SK-N-SH treated with all-trans-retinoic acid at 6 μM for 48 hours (cell line): Measurements from ENCODE around the gene TAOK1.
A peak's percentile ranks its signal among the peaks of the same experiment; 100 is the strongest.

Experiments
- ATAC-seq: fragments of 200-7000 bp; cut with Tn5 transposase; 3 replicates; pipeline ENCODE4 v1.9.1; 2020; ENCODE audit warnings: mild to moderate bottlenecking, moderate library complexity
- ARNTL ChIP-seq: fragments of 450-650 bp; formaldehyde crosslinking; IDR thresholded peaks from 2 replicates; pipeline ENCODE4 v1.5.0; 2020; ENCODE audit warnings: low read depth, mild to moderate bottlenecking, moderate library complexity, borderline replicate concordance
- BACH2 ChIP-seq: fragments of 250-450 bp; sonication (Bioruptor Pico); IDR thresholded peaks from 2 replicates; pipeline ENCODE4 v1.9.0; 2021; ENCODE audit warnings: mild to moderate bottlenecking, borderline replicate concordance
- ESRRG ChIP-seq: fragments of 250-450 bp; sonication (Bioruptor Pico); IDR thresholded peaks from 2 replicates; pipeline ENCODE4 v1.6.1; 2021; ENCODE audit warnings: mild to moderate bottlenecking
- GLIS3 ChIP-seq: fragments of 250-450 bp; sonication (Bioruptor Pico); IDR thresholded peaks from 2 replicates; pipeline ENCODE4 v1.5.0; 2020; ENCODE audit warnings: mild to moderate bottlenecking, moderate library complexity
- ISL1 ChIP-seq: fragments of 250-450 bp; sonication (Bioruptor Pico); IDR thresholded peaks from 2 replicates; pipeline ENCODE4 v2.1.2; 2022; ENCODE audit warnings: mild to moderate bottlenecking, moderate library complexity
- OSR1 ChIP-seq: fragments of 250-450 bp; sonication (Bioruptor Pico); IDR thresholded peaks from 2 replicates; pipeline ENCODE4 v1.8.0; 2022; ENCODE audit warnings: moderate library complexity, mild to moderate bottlenecking, inconsistent platforms
- PPARA ChIP-seq: fragments of 250-450 bp; sonication (Bioruptor Pico); IDR thresholded peaks from 2 replicates; pipeline ENCODE4 v1.5.0; 2020; ENCODE audit warnings: mild to moderate bottlenecking, borderline replicate concordance
- RARB ChIP-seq: fragments of 250-450 bp; sonication (Bioruptor Pico); IDR thresholded peaks from 2 replicates; pipeline ENCODE4 v1.8.0; 2021; ENCODE audit warnings: mild to moderate bottlenecking, moderate library complexity
- SNAI2 ChIP-seq: fragments of 250-450 bp; sonication (Bioruptor Pico); IDR thresholded peaks from 2 replicates; pipeline ENCODE4 v1.5.0; 2020; ENCODE audit warnings: mild to moderate bottlenecking, moderate library complexity
- TCF4 ChIP-seq: fragments of 250-450 bp; sonication (Bioruptor Pico); IDR thresholded peaks from 2 replicates; pipeline ENCODE4 v1.8.0; 2021; ENCODE audit warnings: mild to moderate bottlenecking, moderate library complexity, borderline replicate concordance
- TOX ChIP-seq: fragments of 250-450 bp; sonication (Bioruptor Pico); IDR thresholded peaks from 2 replicates; pipeline ENCODE4 v1.8.0; 2021; ENCODE audit warnings: mild to moderate bottlenecking, moderate library complexity, borderline replicate concordance
- ZC3H10 ChIP-seq: fragments of 250-450 bp; sonication (Bioruptor Pico); IDR thresholded peaks from 2 replicates; pipeline ENCODE4 v1.5.1; 2021; ENCODE audit warnings: mild to moderate bottlenecking, moderate library complexity
- ZFP3 ChIP-seq: fragments of 250-450 bp; sonication (Bioruptor Pico); IDR thresholded peaks from 2 replicates; pipeline ENCODE4 v1.5.0; 2020; ENCODE audit warnings: mild to moderate bottlenecking, moderate library complexity
- ZFP30 ChIP-seq: fragments of 450-650 bp; formaldehyde crosslinking; IDR thresholded peaks from 2 replicates; pipeline ENCODE4 v1.5.0; 2022; ENCODE audit warnings: mild to moderate bottlenecking, moderate library complexity
- ZNF70 ChIP-seq: fragments of 450-650 bp; formaldehyde crosslinking; IDR thresholded peaks from 2 replicates; pipeline ENCODE4 v1.5.0; 2020; ENCODE audit warnings: mild to moderate bottlenecking, moderate library complexity
- ZNF8 ChIP-seq: fragments of 450-650 bp; formaldehyde crosslinking; IDR thresholded peaks from 2 replicates; pipeline ENCODE4 v1.5.0; 2020; ENCODE audit warnings: mild to moderate bottlenecking, moderate library complexity
- TF ChIP-seq, protein P1 (sequence below): fragments of 250-450 bp; sonication (Bioruptor Pico); IDR thresholded peaks from 2 replicates; pipeline ENCODE4 v1.8.0; 2021; ENCODE audit warnings: low read depth, mild to moderate bottlenecking, moderate library complexity, borderline replicate concordance
- TF ChIP-seq, protein P2 (sequence below): fragments of 250-450 bp; sonication (Bioruptor Pico); IDR thresholded peaks from 2 replicates; pipeline ENCODE4 v1.5.1; 2020; ENCODE audit warnings: low read depth, mild to moderate bottlenecking, moderate library complexity
- TF ChIP-seq, protein P3 (sequence below): fragments of 250-450 bp; sonication (Bioruptor Pico); IDR thresholded peaks from 2 replicates; pipeline ENCODE4 v1.5.1; 2021; ENCODE audit warnings: mild to moderate bottlenecking, moderate library complexity
- TF ChIP-seq, protein P4 (sequence below): fragments of 250-450 bp; sonication (Bioruptor Pico); IDR thresholded peaks from 2 replicates; pipeline ENCODE4 v1.8.0; 2020; ENCODE audit warnings: mild to moderate bottlenecking, moderate library complexity, borderline replicate concordance

TAOK1 gene

DNA sequence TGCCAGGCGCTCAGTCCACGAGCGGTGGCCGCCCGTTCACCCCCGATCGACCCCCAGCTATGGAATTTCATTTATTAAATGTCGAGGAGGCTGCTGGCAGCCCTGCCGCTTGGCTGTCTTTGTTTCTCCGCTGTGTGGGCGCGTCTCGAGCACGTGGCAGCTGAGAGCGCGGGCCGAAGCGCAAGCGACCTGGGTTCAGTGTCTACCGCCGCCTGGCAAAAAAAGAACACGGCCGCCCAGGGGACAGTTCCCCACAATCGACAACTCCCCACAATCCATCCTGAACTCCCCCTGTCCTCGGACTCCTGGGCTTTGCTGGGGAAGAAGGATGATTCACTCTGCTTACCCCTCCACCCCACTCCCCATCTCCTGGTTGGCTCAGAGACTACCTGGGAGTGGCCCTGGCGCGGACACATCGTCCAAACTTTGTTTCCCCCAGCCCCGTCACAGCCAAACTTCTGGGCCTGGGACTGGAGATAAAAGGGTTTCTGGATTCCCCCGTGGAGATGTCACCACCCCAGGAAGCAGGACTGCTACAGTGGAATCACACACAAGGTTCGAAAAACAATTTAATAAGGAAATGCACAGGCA lies 201.1 kb downstream of the TAOK1 start:
- ATAC-seq = peak; percentile 53
- no peak for TF ChIP-seq ZFP30
- no peak for TF ChIP-seq ZFP3 (CRISPR knock-in tag)
- no peak for TF ChIP-seq RARB (CRISPR knock-in tag)
- TF ChIP-seq PPARA (CRISPR knock-in tag) = no peak
- no peak for TF ChIP-seq ZNF8 (CRISPR knock-in tag)
- no peak for TF ChIP-seq GLIS3
- no peak for TF ChIP-seq ZNF70 (CRISPR knock-in tag)
- TF ChIP-seq, protein P1, sequence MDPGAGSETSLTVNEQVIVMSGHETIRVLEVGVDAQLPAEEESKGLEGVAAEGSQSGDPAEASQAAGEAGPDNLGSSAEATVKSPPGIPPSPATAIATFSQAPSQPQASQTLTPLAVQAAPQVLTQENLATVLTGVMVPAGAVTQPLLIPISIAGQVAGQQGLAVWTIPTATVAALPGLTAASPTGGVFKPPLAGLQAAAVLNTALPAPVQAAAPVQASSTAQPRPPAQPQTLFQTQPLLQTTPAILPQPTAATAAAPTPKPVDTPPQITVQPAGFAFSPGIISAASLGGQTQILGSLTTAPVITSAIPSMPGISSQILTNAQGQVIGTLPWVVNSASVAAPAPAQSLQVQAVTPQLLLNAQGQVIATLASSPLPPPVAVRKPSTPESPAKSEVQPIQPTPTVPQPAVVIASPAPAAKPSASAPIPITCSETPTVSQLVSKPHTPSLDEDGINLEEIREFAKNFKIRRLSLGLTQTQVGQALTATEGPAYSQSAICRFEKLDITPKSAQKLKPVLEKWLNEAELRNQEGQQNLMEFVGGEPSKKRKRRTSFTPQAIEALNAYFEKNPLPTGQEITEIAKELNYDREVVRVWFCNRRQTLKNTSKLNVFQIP = no peak
- TF ChIP-seq ISL1 = no peak
- TF ChIP-seq ARNTL = no peak
- no peak for TF ChIP-seq ZC3H10 (CRISPR knock-in tag)
- TF ChIP-seq OSR1 (CRISPR knock-in tag) = no peak
- TF ChIP-seq SNAI2 (CRISPR knock-in tag) = no peak
- no peak for TF ChIP-seq BACH2 (CRISPR knock-in tag)
- no peak for TF ChIP-seq TOX (CRISPR knock-in tag)
- TF ChIP-seq, protein P2, sequence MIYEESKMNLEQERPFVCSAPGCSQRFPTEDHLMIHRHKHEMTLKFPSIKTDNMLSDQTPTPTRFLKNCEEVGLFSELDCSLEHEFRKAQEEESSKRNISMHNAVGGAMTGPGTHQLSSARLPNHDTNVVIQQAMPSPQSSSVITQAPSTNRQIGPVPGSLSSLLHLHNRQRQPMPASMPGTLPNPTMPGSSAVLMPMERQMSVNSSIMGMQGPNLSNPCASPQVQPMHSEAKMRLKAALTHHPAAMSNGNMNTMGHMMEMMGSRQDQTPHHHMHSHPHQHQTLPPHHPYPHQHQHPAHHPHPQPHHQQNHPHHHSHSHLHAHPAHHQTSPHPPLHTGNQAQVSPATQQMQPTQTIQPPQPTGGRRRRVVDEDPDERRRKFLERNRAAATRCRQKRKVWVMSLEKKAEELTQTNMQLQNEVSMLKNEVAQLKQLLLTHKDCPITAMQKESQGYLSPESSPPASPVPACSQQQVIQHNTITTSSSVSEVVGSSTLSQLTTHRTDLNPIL (CRISPR knock-in tag) = no peak
- no peak for TF ChIP-seq ESRRG (CRISPR knock-in tag)
- TF ChIP-seq, protein P3, sequence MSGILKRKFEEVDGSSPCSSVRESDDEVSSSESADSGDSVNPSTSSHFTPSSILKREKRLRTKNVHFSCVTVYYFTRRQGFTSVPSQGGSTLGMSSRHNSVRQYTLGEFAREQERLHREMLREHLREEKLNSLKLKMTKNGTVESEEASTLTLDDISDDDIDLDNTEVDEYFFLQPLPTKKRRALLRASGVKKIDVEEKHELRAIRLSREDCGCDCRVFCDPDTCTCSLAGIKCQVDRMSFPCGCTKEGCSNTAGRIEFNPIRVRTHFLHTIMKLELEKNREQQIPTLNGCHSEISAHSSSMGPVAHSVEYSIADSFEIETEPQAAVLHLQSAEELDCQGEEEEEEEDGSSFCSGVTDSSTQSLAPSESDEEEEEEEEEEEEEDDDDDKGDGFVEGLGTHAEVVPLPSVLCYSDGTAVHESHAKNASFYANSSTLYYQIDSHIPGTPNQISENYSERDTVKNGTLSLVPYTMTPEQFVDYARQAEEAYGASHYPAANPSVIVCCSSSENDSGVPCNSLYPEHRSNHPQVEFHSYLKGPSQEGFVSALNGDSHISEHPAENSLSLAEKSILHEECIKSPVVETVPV (CRISPR knock-in tag) = no peak
- TF ChIP-seq, all 23 proteins: peak for 0

DNA sequence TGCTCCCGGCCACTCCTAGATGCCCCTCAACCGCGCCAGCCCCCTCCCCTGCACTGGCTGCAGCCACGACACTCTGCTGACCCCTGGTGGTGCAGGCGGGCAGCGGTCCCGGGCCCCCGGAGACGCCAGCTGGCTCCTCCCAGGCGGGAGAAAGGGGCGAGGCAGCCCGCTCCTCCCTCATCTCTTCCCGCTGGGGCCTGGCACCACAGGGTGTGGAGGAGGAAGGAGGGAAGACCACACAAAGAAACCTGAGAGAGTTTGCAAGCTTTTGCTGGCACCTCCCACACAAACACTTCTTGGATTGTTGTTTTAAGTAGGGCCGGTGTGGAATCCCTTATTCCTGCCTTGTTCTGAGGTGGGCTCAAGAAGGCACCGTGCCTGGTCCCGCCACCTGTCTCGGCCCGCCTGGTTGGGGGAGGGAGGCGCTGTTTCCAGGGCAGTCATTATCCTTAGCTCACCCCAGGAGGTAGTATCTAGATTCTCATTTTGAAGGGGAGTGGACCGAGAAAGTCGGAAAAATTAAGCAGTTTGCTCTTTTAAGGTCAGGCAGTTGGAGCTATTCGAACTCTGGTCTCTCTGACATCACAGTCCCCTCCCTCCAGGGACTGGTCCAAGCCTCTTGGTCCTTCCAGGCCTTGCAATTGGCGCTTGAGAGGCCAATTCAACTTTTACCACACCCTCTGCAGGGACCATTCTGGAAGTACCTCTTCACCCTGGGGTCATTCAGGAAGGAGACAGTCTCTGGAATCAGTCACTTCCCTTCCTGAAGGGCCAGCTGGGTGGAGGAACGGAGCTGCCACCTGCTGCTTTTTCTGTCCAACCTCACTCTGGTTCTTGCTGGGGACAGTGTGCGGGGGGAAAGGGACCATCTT lies 201.8 kb downstream of the TAOK1 start:
- TF ChIP-seq ZFP30 = no peak
- 0 out of 2 replicates have a peak, but pooled peaks have one; percentile 3 for TF ChIP-seq ESRRG (CRISPR knock-in tag)
- TF ChIP-seq, protein P4, sequence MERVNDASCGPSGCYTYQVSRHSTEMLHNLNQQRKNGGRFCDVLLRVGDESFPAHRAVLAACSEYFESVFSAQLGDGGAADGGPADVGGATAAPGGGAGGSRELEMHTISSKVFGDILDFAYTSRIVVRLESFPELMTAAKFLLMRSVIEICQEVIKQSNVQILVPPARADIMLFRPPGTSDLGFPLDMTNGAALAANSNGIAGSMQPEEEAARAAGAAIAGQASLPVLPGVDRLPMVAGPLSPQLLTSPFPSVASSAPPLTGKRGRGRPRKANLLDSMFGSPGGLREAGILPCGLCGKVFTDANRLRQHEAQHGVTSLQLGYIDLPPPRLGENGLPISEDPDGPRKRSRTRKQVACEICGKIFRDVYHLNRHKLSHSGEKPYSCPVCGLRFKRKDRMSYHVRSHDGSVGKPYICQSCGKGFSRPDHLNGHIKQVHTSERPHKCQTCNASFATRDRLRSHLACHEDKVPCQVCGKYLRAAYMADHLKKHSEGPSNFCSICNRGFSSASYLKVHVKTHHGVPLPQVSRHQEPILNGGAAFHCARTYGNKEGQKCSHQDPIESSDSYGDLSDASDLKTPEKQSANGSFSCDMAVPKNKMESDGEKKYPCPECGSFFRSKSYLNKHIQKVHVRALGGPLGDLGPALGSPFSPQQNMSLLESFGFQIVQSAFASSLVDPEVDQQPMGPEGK (CRISPR knock-in tag) = peak; percentile 80
- ATAC-seq = peak; percentile 78

DNA sequence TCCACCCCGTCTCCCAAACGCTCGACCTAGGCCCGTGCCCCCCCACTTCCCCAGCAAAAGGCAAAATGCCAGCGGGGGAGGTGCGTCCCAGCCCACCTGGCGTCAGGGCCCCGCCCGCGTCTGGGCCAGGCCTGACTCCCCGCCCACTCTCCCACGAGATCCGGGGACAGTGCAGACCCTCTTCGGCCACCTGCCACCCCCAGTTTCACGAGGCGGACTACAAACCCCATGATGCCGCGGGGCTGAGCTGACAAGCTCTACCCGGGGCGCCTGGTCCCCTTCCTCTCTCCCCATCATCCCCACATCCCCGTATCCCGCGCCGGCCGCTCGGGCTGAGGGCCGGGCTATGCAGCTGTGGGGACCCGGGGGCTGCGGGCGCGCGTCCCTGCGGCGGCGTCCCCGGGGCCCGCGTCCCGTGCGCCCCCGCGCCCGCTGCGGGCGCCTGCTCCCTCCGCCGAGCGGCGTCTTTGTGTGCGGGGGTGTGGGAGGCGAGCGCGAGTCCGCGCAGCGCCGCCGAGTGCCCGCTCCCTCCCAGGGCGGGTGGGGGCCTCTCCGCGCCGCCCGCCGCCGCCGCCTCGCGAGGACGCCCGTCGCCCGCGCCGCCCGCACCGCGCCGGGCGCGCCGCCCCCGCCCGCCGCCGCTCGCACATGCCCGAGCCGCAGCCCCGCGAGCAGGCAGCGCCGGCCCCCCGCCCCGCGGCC lies 202.8 kb downstream of the TAOK1 start, which contains the start of gene ANKRD13B:
Gene ANKRD13B (plus strand): TSS at position 283 of the 702 bp plus-strand sequence. CDS start 490 bp downstream, outside the sequence.
- no peak for ATAC-seq
- TF ChIP-seq ESRRG (CRISPR knock-in tag) = no peak
- TF ChIP-seq TCF4 (CRISPR knock-in tag) = no peak
- TF ChIP-seq ZFP3 (CRISPR knock-in tag) = no peak
- no peak for TF ChIP-seq ZNF8 (CRISPR knock-in tag)
- no peak for TF ChIP-seq TOX (CRISPR knock-in tag)
- TF ChIP-seq PPARA (CRISPR knock-in tag) = no peak
- TF ChIP-seq, protein P1 = no peak
- TF ChIP-seq ZNF70 (CRISPR knock-in tag) = no peak
- TF ChIP-seq ISL1 = no peak
- TF ChIP-seq, protein P2 (CRISPR knock-in tag) = no peak
- TF ChIP-seq ZFP30 = no peak
